Natural killer cell (primary cell): ENCODE data around the gene PARVB. TPM values are rescaled to one million over a fixed set of nuclear protein-coding genes. Genes with fewer than 3 reads are reported as not detected.

ENCODE experiments used
- ATAC-seq, 3 donors: fragments of 150-1000 bp in 2 of 3; fragments of 200-7000 bp in 1 of 3; cut with Tn5 transposase; 1 replicate in 1 of 3; 2 replicates in 2 of 3; pipeline ENCODE4 v1.10.0; 2021; ENCODE audit warnings: mild to moderate bottlenecking in 2 of 3, moderate library complexity in 2 of 3
- DNase-seq, 2 donors: peaks; one replicate each; pipeline versions ENCODE4 v3.0.0 to v3.0.0-alpha.2; 2013 to 2021; ENCODE audit warnings: mixed read lengths in 1 of 2
- H3K27ac ChIP-seq: one replicate; pipeline ENCODE4 v1.5.1; 2013; ENCODE audit warnings: mild to moderate bottlenecking, low read length
- H3K27me3 ChIP-seq: one replicate; pipeline ENCODE4 v1.6.1; 2013; ENCODE audit warnings: low read length; ENCODE audit not compliant: control insufficient read depth, insufficient read depth
- H3K36me3 ChIP-seq: one replicate; pipeline ENCODE4 v1.6.1; 2013; ENCODE audit warnings: low read length; ENCODE audit not compliant: control insufficient read depth, insufficient read depth
- H3K4me1 ChIP-seq: one replicate; pipeline ENCODE4 v1.6.1; 2013; ENCODE audit warnings: low read length; ENCODE audit not compliant: control insufficient read depth, insufficient read depth
- H3K4me3 ChIP-seq: one replicate; pipeline ENCODE4 v1.5.1; 2013; ENCODE audit warnings: low read length
- H3K9me3 ChIP-seq: one replicate; pipeline ENCODE4 v1.6.1; 2013; ENCODE audit warnings: low read length; ENCODE audit not compliant: control insufficient read depth, insufficient read depth
- H3K27ac Mint-ChIP-seq, 2 donors: one replicate each; pipeline ENCODE4 v1.8.0; 2022; ENCODE audit warnings: mild to moderate bottlenecking in 2 of 2, mixed read lengths in 2 of 2, moderate library complexity in 1 of 2
- H3K27me3 Mint-ChIP-seq, 2 donors: one replicate each; pipeline ENCODE4 v1.8.0; 2022; ENCODE audit warnings: low read depth in 2 of 2, mixed read lengths in 2 of 2
- H3K36me3 Mint-ChIP-seq: one replicate; pipeline ENCODE4 v1.8.0; 2022; ENCODE audit warnings: mixed read lengths
- H3K4me1 Mint-ChIP-seq, 2 donors: one replicate each; pipeline ENCODE4 v1.8.0; 2022; ENCODE audit warnings: mixed read lengths in 2 of 2
- H3K4me3 Mint-ChIP-seq: one replicate; pipeline ENCODE4 v1.8.0; 2022; ENCODE audit warnings: mild to moderate bottlenecking, moderate library complexity, mixed read lengths
- H3K9me3 Mint-ChIP-seq, 2 donors: one replicate each; pipeline ENCODE4 v1.8.0; 2022; ENCODE audit warnings: mixed read lengths in 2 of 2
- WGBS: methylation state at CpG from one replicate; pipeline ENCODE4 v1.1.7; 2013; ENCODE audit warnings: missing lambda C conversion rate; ENCODE audit not compliant: insufficient coverage; 5-methylcytosine and 5-hydroxymethylcytosine counted together
- intact Hi-C: fragments of 100-400 bp; cut with micrococcal nuclease; formaldehyde crosslinking; loops from one replicate; pipeline ENCODE4 v1.14.2; 2022
- total RNA-seq, 4 donors: library from RNA; stranded (reverse); fragments of 120-200 nt in 1 of 4; gene quantifications; one replicate each; pipeline versions ENCODE4 v1.2.3 to v1.2.4, GENCODE V29; 2013 to 2022
- TF ChIP-seq, protein P1 (sequence below): fragments of 200-600 bp; IDR thresholded peaks from one replicate; pipeline ENCODE4 v1.8.0; 2022; ENCODE audit warnings: antibody characterized with exemption

PARVB gene
- total RNA-seq, 3 donors from 2014 or later (not counting 1 experiment from before 2014, with no cell fraction given), result 2.9 to 12.5 (median 8.1) TPM

DNA sequence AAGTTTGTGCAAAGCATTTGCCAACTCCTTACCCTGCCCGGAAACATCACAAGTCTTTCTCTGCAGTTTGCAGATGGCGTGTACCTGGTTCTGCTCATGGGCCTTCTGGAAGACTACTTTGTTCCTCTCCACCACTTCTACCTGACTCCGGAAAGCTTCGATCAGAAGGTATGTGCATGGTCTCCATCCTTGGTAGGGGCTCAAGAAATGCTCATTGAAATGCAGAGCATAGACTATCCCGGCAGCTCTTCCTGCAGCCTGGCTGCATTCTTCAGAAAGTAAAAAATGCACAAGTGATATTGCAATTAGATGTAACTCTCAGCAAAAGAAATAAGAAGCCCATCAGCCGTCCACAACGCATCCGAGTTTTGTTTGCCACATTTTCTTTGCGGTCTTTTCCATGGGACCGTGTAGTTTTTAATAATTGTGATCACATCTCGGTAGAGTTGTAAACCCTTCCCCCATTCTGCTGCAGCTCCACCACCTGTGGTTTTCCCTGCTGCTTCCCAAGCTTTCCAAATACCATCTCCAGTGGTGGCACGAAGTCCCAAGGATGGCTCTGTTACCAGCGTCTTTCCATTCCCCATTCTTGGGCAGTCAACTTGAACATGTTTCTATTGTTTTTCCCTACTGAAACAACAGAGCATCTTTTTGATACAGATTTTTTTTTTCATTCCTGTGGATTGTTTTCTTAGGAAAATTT, 134.0 kb downstream of the PARVB start:
- TF ChIP-seq, protein P1, sequence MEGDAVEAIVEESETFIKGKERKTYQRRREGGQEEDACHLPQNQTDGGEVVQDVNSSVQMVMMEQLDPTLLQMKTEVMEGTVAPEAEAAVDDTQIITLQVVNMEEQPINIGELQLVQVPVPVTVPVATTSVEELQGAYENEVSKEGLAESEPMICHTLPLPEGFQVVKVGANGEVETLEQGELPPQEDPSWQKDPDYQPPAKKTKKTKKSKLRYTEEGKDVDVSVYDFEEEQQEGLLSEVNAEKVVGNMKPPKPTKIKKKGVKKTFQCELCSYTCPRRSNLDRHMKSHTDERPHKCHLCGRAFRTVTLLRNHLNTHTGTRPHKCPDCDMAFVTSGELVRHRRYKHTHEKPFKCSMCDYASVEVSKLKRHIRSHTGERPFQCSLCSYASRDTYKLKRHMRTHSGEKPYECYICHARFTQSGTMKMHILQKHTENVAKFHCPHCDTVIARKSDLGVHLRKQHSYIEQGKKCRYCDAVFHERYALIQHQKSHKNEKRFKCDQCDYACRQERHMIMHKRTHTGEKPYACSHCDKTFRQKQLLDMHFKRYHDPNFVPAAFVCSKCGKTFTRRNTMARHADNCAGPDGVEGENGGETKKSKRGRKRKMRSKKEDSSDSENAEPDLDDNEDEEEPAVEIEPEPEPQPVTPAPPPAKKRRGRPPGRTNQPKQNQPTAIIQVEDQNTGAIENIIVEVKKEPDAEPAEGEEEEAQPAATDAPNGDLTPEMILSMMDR, result no peak
- Mint-ChIP-seq H3K27me3 (peaks cover 0 to 2% of the 10 kb centered on the region in 2 donors), H3K27ac (no peak overlapping the region), H3K4me1 (no peaks in the 10 kb centered on the region), H3K9me3 (no peaks in the 10 kb centered on the region), H3K4me3 (no peak overlapping the region), H3K36me3 (no peaks in the 10 kb centered on the region)
- 95% methylated on average over 13 of the region's 13 CpGs for whole genome bisulfite sequencing
- H3K27me3 ChIP-seq, result no peaks in the 10 kb centered on the region
- DNase-seq (no peak), ATAC-seq (no peak)
- no peaks in the 10 kb centered on the region for H3K36me3 ChIP-seq
- intact Hi-C loops, result no loop called here
- H3K9me3 ChIP-seq, result peaks cover 9% of the 10 kb centered on the region
- no peak overlapping the region for H3K27ac ChIP-seq
- H3K4me1 ChIP-seq, result peaks cover 9% of the 10 kb centered on the region
- H3K4me3 ChIP-seq, result no peak overlapping the region

DNA sequence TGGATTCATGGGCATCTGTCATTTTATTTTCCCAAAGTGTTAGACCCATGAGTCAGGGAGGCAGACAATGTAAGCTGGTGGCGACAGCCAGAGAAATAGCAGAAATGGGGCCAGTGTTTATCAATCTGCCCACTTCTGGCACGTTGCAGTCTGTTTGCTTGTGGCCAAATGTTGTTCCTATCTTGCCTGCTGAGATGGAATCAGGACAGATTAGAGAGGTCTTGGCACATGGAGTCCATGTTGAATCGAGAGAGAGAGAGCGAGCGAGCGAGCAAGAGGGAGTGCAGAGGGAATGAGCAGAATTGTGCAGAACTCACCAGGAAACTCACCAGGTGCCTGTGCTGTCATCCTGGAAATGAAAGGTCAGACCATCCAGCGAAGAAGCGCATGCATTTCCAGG, 134.7 kb downstream of the PARVB start:
- TF ChIP-seq, protein P1, result no peak
- Histone ChIP-seq H3K4me1 (peaks cover 6% of the 10 kb centered on the region), H3K27me3 (no peaks in the 10 kb centered on the region), H3K27ac (no peak overlapping the region), H3K9me3 (peaks cover 9% of the 10 kb centered on the region), H3K36me3 (no peaks in the 10 kb centered on the region), H3K4me3 (no peak overlapping the region)
- Mint-ChIP-seq H3K27ac (no peak overlapping the region), H3K27me3 (peaks cover 0 to 2% of the 10 kb centered on the region in 2 donors), H3K9me3 (no peaks in the 10 kb centered on the region), H3K4me3 (no peak overlapping the region), H3K36me3 (no peaks in the 10 kb centered on the region), H3K4me1 (no peaks in the 10 kb centered on the region)
- DNase-seq, result no peak
- intact Hi-C loops, result no loop called here
- ATAC-seq, result no peak
- WGBS, result 92% methylated on average over 8 of the region's 8 CpGs

DNA sequence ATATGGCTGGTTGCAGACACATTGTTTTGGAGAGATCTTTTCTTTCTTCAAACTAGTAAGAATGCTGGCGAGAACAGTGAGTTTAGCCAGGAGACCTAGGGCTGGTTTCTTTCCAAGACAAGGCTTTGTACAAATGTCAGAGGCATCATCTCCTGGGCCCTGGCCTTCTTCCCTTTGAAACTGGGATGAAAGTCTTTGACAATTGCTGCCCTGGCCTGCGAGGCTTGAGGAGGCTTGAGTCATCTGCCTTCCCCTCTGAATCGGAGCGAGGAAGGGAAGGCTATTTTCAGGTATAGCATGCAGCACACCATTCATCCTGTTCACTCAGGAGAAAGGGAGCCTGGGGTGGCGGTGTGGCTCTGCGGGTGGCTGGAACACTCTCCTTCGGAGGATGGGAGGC, 135.1 kb downstream of the PARVB start:
- Histone ChIP-seq H3K4me3 (no peak overlapping the region), H3K27me3 (no peaks in the 10 kb centered on the region), H3K4me1 (peaks cover 3% of the 10 kb centered on the region), H3K36me3 (no peaks in the 10 kb centered on the region), H3K9me3 (peaks cover 9% of the 10 kb centered on the region), H3K27ac (no peak overlapping the region)
- no peak for DNase-seq
- H3K4me3 Mint-ChIP-seq, result no peak overlapping the region
- WGBS, result over 99% methylated on average over 7 of the region's 7 CpGs
- intact Hi-C loops, result no loop called here
- H3K9me3 Mint-ChIP-seq, result no peaks in the 10 kb centered on the region
- peaks cover 0 to 2% of the 10 kb centered on the region in 2 donors for H3K27me3 Mint-ChIP-seq
- H3K36me3 Mint-ChIP-seq, result no peaks in the 10 kb centered on the region
- TF ChIP-seq, protein P1, result no peak
- ATAC-seq, result no peak
- no peaks in the 10 kb centered on the region for H3K4me1 Mint-ChIP-seq
- no peak overlapping the region for H3K27ac Mint-ChIP-seq

DNA sequence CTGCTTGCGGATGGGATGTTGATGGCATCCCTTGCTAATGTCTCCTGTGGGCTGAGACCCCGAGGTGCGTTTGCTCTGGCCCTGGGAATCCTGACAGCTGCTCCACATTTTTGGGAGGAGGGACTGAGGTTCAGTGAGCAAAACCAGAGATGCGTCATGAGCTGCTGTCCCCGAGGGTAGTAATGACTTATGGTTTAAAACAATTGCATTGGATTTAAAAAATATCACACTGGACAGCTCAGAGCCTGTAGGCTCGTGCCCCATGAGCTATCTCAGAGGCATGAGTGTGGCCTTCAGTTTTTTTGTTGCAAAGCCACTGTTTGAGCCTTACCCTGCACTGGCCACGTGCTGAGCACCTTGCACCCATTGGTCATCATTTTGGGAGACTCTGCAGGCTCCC, 135.7 kb downstream of the PARVB start:
- Histone ChIP-seq H3K27me3 (no peaks in the 10 kb centered on the region), H3K36me3 (no peaks in the 10 kb centered on the region), H3K27ac (no peak overlapping the region), H3K4me3 (no peak overlapping the region), H3K9me3 (peaks cover 4% of the 10 kb centered on the region), H3K4me1 (peaks cover 3% of the 10 kb centered on the region)
- Mint-ChIP-seq H3K4me1 (no peaks in the 10 kb centered on the region), H3K4me3 (no peak overlapping the region), H3K9me3 (no peaks in the 10 kb centered on the region), H3K27me3 (peaks cover 0 to 2% of the 10 kb centered on the region in 2 donors), H3K27ac (no peak overlapping the region), H3K36me3 (no peaks in the 10 kb centered on the region)
- TF ChIP-seq, protein P1, result no peak
- ATAC-seq (no peak), DNase-seq (no peak)
- intact Hi-C loops, result no loop called here
- 84% methylated on average over 7 of the region's 7 CpGs for whole genome bisulfite sequencing
